ENCODE data around the gene PCCA.

PCCA gene

GRCh38 chr13:100537486-100537885 lies 448.6 kb downstream of the PCCA start:
- Histone ChIP-seq H3K4me2 (ENCODE audit: low read length) (no peak overlapping the region), H3K4ac (ENCODE audit: low read depth, low read length) (no peak overlapping the region), H2BK15ac (replicated peaks; ENCODE audit: low read depth) (no peak overlapping the region), H3K9ac (ENCODE audit: low read length) (no peak overlapping the region), H2AK5ac (ENCODE audit: low read length) (no peak overlapping the region), H4K8ac (ENCODE audit: low read depth, low read length) (no peak overlapping the region), H3K27ac (ENCODE audit: low read depth, low read length) (no peak overlapping the region), H3K36me3 (ENCODE audit: control insufficient read depth, insufficient read depth, low read length) (no peaks in the 10 kb centered on the region), H3K27me3 (ENCODE audit: insufficient read depth, low read length, poor library complexity) (no peaks in the 10 kb centered on the region), H3K56ac (ENCODE audit: low read length) (no peak overlapping the region), H3K23ac (ENCODE audit: low read length) (no peak overlapping the region), H3K4me3 (ENCODE audit: low read length) (no peak overlapping the region), H3K79me2 (ENCODE audit: control insufficient read depth, insufficient read depth, low read length) (no peaks in the 10 kb centered on the region), H3K4me1 (ENCODE audit: control insufficient read depth, low read depth, low read length) (no peaks in the 10 kb centered on the region), H2BK5ac (ENCODE audit: low read length) (no peak overlapping the region), H2BK120ac (ENCODE audit: low read depth, low read length) (no peak overlapping the region), H3K79me1 (ENCODE audit: low read length) (no peaks in the 10 kb centered on the region), H3K18ac (ENCODE audit: low read length) (no peak overlapping the region), H4K5ac (ENCODE audit: low read length) (no peak overlapping the region)
- no peak for DNase-seq
- WGBS (ENCODE audit: extremely low coverage, insufficient coverage, low lambda C conversion rate), result no CpG with 5 or more reads among the region's 9 CpGs

GRCh38 chr13:100537951-100538462 lies 449.1 kb downstream of the PCCA start:
- Histone ChIP-seq H4K5ac (ENCODE audit: low read length) (no peak overlapping the region), H3K56ac (ENCODE audit: low read length) (no peak overlapping the region), H3K27me3 (ENCODE audit: insufficient read depth, low read length, poor library complexity) (no peaks in the 10 kb centered on the region), H3K79me2 (ENCODE audit: control insufficient read depth, insufficient read depth, low read length) (no peaks in the 10 kb centered on the region), H3K36me3 (ENCODE audit: control insufficient read depth, insufficient read depth, low read length) (no peaks in the 10 kb centered on the region), H3K18ac (ENCODE audit: low read length) (no peak overlapping the region), H2BK120ac (ENCODE audit: low read depth, low read length) (no peak overlapping the region), H3K4me2 (ENCODE audit: low read length) (no peak overlapping the region), H2BK15ac (replicated peaks; ENCODE audit: low read depth) (no peak overlapping the region), H2BK5ac (ENCODE audit: low read length) (no peak overlapping the region), H3K9ac (ENCODE audit: low read length) (no peak overlapping the region), H3K4ac (ENCODE audit: low read depth, low read length) (no peak overlapping the region), H4K8ac (ENCODE audit: low read depth, low read length) (no peak overlapping the region), H3K4me3 (ENCODE audit: low read length) (no peak overlapping the region), H3K27ac (ENCODE audit: low read depth, low read length) (no peak overlapping the region), H3K23ac (ENCODE audit: low read length) (no peak overlapping the region), H2AK5ac (ENCODE audit: low read length) (no peak overlapping the region), H3K4me1 (ENCODE audit: control insufficient read depth, low read depth, low read length) (no peaks in the 10 kb centered on the region), H3K79me1 (ENCODE audit: low read length) (no peaks in the 10 kb centered on the region)
- WGBS (ENCODE audit: extremely low coverage, insufficient coverage, low lambda C conversion rate), result no CpG with 5 or more reads among the region's 5 CpGs
- DNase-seq, result no peak

GRCh38 chr13:100540621-100541020 lies 451.7 kb downstream of the PCCA start:
- DNase-seq, result no peak
- Histone ChIP-seq H4K8ac (ENCODE audit: low read depth, low read length) (no peak overlapping the region), H3K27ac (ENCODE audit: low read depth, low read length) (no peak overlapping the region), H3K4ac (ENCODE audit: low read depth, low read length) (no peak overlapping the region), H3K79me2 (ENCODE audit: control insufficient read depth, insufficient read depth, low read length) (no peaks in the 10 kb centered on the region), H3K18ac (ENCODE audit: low read length) (no peak overlapping the region), H3K4me2 (ENCODE audit: low read length) (no peak overlapping the region), H3K9ac (ENCODE audit: low read length) (no peak overlapping the region), H3K4me1 (ENCODE audit: control insufficient read depth, low read depth, low read length) (no peaks in the 10 kb centered on the region), H2AK5ac (ENCODE audit: low read length) (no peak overlapping the region), H3K79me1 (ENCODE audit: low read length) (no peaks in the 10 kb centered on the region), H3K36me3 (ENCODE audit: control insufficient read depth, insufficient read depth, low read length) (no peaks in the 10 kb centered on the region), H3K56ac (ENCODE audit: low read length) (no peak overlapping the region), H2BK120ac (ENCODE audit: low read depth, low read length) (no peak overlapping the region), H4K5ac (ENCODE audit: low read length) (no peak overlapping the region), H2BK15ac (replicated peaks; ENCODE audit: low read depth) (no peak overlapping the region), H3K27me3 (ENCODE audit: insufficient read depth, low read length, poor library complexity) (no peaks in the 10 kb centered on the region), H2BK5ac (ENCODE audit: low read length) (no peak overlapping the region), H3K23ac (ENCODE audit: low read length) (no peak overlapping the region), H3K4me3 (ENCODE audit: low read length) (no peak overlapping the region)
- WGBS (ENCODE audit: extremely low coverage, insufficient coverage, low lambda C conversion rate), result no CpG with 5 or more reads among the region's 3 CpGs

- Histone ChIP-seq H3K79me1 (ENCODE audit: low read length) (no peaks in the 10 kb centered on the region), H2BK5ac (ENCODE audit: low read length) (no peak overlapping the region), H3K4me2 (ENCODE audit: low read length) (no peak overlapping the region), H3K4me1 (ENCODE audit: control insufficient read depth, low read depth, low read length) (no peaks in the 10 kb centered on the region), H3K18ac (ENCODE audit: low read length) (no peak overlapping the region), H3K27me3 (ENCODE audit: insufficient read depth, low read length, poor library complexity) (no peaks in the 10 kb centered on the region), H4K8ac (ENCODE audit: low read depth, low read length) (no peak overlapping the region), H2AK5ac (ENCODE audit: low read length) (no peak overlapping the region), H3K27ac (ENCODE audit: low read depth, low read length) (no peak overlapping the region), H3K4me3 (ENCODE audit: low read length) (no peak overlapping the region), H3K36me3 (ENCODE audit: control insufficient read depth, insufficient read depth, low read length) (no peaks in the 10 kb centered on the region), H3K79me2 (ENCODE audit: control insufficient read depth, insufficient read depth, low read length) (no peaks in the 10 kb centered on the region), H4K5ac (ENCODE audit: low read length) (no peak overlapping the region), H3K56ac (ENCODE audit: low read length) (no peak overlapping the region), H2BK15ac (replicated peaks; ENCODE audit: low read depth) (no peak overlapping the region), H3K9ac (ENCODE audit: low read length) (no peak overlapping the region), H3K4ac (ENCODE audit: low read depth, low read length) (no peak overlapping the region), H2BK120ac (ENCODE audit: low read depth, low read length) (no peak overlapping the region), H3K23ac (ENCODE audit: low read length) (no peak overlapping the region)
- no CpG with 5 or more reads among the region's 18 CpGs for WGBS (ENCODE audit: extremely low coverage, insufficient coverage, low lambda C conversion rate)
- DNase-seq, result no peak
These were observed 453.3 kb downstream of the PCCA start for GRCh38 chr13:100541897-100542825.

GRCh38 chr13:100542826-100543156 lies 453.9 kb downstream of the PCCA start:
- Histone ChIP-seq H2BK120ac (ENCODE audit: low read depth, low read length) (no peak overlapping the region), H3K4me1 (ENCODE audit: control insufficient read depth, low read depth, low read length) (no peaks in the 10 kb centered on the region), H3K27me3 (ENCODE audit: insufficient read depth, low read length, poor library complexity) (no peaks in the 10 kb centered on the region), H3K4me2 (ENCODE audit: low read length) (no peak overlapping the region), H3K18ac (ENCODE audit: low read length) (no peak overlapping the region), H3K36me3 (ENCODE audit: control insufficient read depth, insufficient read depth, low read length) (no peaks in the 10 kb centered on the region), H2BK15ac (replicated peaks; ENCODE audit: low read depth) (no peak overlapping the region), H3K79me2 (ENCODE audit: control insufficient read depth, insufficient read depth, low read length) (no peaks in the 10 kb centered on the region), H3K56ac (ENCODE audit: low read length) (no peak overlapping the region), H2BK5ac (ENCODE audit: low read length) (no peak overlapping the region), H3K4me3 (ENCODE audit: low read length) (no peak overlapping the region), H3K4ac (ENCODE audit: low read depth, low read length) (no peak overlapping the region), H3K27ac (ENCODE audit: low read depth, low read length) (no peak overlapping the region), H3K9ac (ENCODE audit: low read length) (no peak overlapping the region), H4K5ac (ENCODE audit: low read length) (no peak overlapping the region), H4K8ac (ENCODE audit: low read depth, low read length) (no peak overlapping the region), H2AK5ac (ENCODE audit: low read length) (no peak overlapping the region), H3K23ac (ENCODE audit: low read length) (no peak overlapping the region), H3K79me1 (ENCODE audit: low read length) (no peaks in the 10 kb centered on the region)
- DNase-seq, result no peak
- no CpG with 5 or more reads among the region's 8 CpGs for WGBS (ENCODE audit: extremely low coverage, insufficient coverage, low lambda C conversion rate)

All from mesendoderm (in vitro differentiated cells).